NOMO-1 (cell line): ENCODE results near the gene ZNF77.
A peak's percentile ranks its signal among the peaks of the same experiment; 100 is the strongest.
"Not testable (repeated sequence)": the region's sequence is repeated elsewhere in the genome, so short reads cannot be mapped to it uniquely, and the experiment has no call there.

Experiments
- DNase-seq, 2 experiments: peaks; one replicate each; lab custom pipeline; 2025; ENCODE audit not compliant: unreplicated experiment in 2 of 2; lab: John Stamatoyannopoulos, UW

The ZNF77 gene

GRCh38 chr19:2944775-2945574, at the start of gene ZNF77:
ZNF77 (minus strand) TSS chr19:2944971; CDS start chr19:2944840, 131 bp downstream.
- DNase-seq, result peak; percentile 93 to 98

GRCh38 chr19:2993579-2993978, 48.8 kb upstream of the ZNF77 start:
- no peak for DNase-seq

- no peak for DNase-seq
Observed at GRCh38 chr19:2992958-2993357, 48.2 kb upstream of the ZNF77 start.

GRCh38 chr19:2992333-2992732, 47.6 kb upstream of the ZNF77 start:
- not testable (repeated sequence) for DNase-seq

- DNase-seq, result no peak
Observed at GRCh38 chr19:2989236-2989946, 44.6 kb upstream of the ZNF77 start.

- no peak for DNase-seq
Observed at GRCh38 chr19:2988568-2988967, 43.8 kb upstream of the ZNF77 start.

GRCh38 chr19:2987797-2988196, 43.0 kb upstream of the ZNF77 start:
- no peak for DNase-seq

- DNase-seq, result no peak
Observed at GRCh38 chr19:2986951-2987524, 42.3 kb upstream of the ZNF77 start.

GRCh38 chr19:2984215-2984528, 39.4 kb upstream of the ZNF77 start:
- DNase-seq, result no peak

GRCh38 chr19:2983351-2984214, 38.8 kb upstream of the ZNF77 start:
- no peak for DNase-seq

- DNase-seq, result no peak
Observed at GRCh38 chr19:2982983-2983350, 38.2 kb upstream of the ZNF77 start.

GRCh38 chr19:2982561-2982960, 37.8 kb upstream of the ZNF77 start:
- DNase-seq, result no peak

- no peak for DNase-seq
Observed at GRCh38 chr19:2981898-2982297, 37.1 kb upstream of the ZNF77 start.

- DNase-seq, result no peak
Observed at GRCh38 chr19:2978772-2979171, 34.0 kb upstream of the ZNF77 start.

GRCh38 chr19:2978166-2978767, 33.5 kb upstream of the ZNF77 start:
- no peak for DNase-seq

GRCh38 chr19:2977746-2978138, 33.0 kb upstream of the ZNF77 start:
- DNase-seq, result no peak

- DNase-seq, result peak; percentile 96 to 98
Observed at GRCh38 chr19:2977001-2977745, 32.4 kb upstream of the ZNF77 start, which contains the start of gene TLE6. TLE6 (plus strand) TSS chr19:2977564; CDS start chr19:2978234, 670 bp downstream.

- no peak for DNase-seq
Observed at GRCh38 chr19:2976609-2977000, 31.8 kb upstream of the ZNF77 start.

GRCh38 chr19:2974342-2975041, 29.7 kb upstream of the ZNF77 start:
- DNase-seq, result no peak
